NCI-H2081 (cell line): ENCODE data around the gene ANTXR1.

ENCODE experiments used
- DNase-seq, 2 experiments: peaks; one replicate each; lab custom pipeline; 2025; lab: John Stamatoyannopoulos, UW

ANTXR1 gene

GRCh38 chr2:69007169-69007568 is 5.8 kb upstream of the ANTXR1 start:
- DNase-seq, result no peak

- no peak for DNase-seq
These were observed 5.4 kb upstream of the ANTXR1 start for GRCh38 chr2:69007603-69008002.

GRCh38 chr2:69010437-69011194 is 2.4 kb upstream of the ANTXR1 start:
- DNase-seq, result no peak

GRCh38 chr2:69011611-69012157 is 1.3 kb upstream of the ANTXR1 start:
- no peak for DNase-seq

- peak; percentile 38 to 42 for DNase-seq
These were observed 453 bp upstream of the ANTXR1 start for GRCh38 chr2:69012310-69013141.

- DNase-seq, result no peak
These were observed 1.2 kb downstream of the ANTXR1 start for GRCh38 chr2:69013840-69014821.

- no peak for DNase-seq
These were observed 4.1 kb downstream of the ANTXR1 start for GRCh38 chr2:69017080-69017479.

- no peak for DNase-seq
These were observed 4.9 kb downstream of the ANTXR1 start for GRCh38 chr2:69017835-69018234.

- no peak for DNase-seq
These were observed 5.7 kb downstream of the ANTXR1 start for GRCh38 chr2:69018678-69019095.

- no peak for DNase-seq
These were observed 7.8 kb downstream of the ANTXR1 start for GRCh38 chr2:69020496-69021426.

GRCh38 chr2:69021727-69022126 is 8.7 kb downstream of the ANTXR1 start:
- no peak for DNase-seq

- DNase-seq, result no peak
These were observed 9.6 kb downstream of the ANTXR1 start for GRCh38 chr2:69022548-69022947.

- DNase-seq, result no peak
These were observed 10.3 kb downstream of the ANTXR1 start for GRCh38 chr2:69023236-69023635.

GRCh38 chr2:69026026-69026425 is 13.0 kb downstream of the ANTXR1 start:
- DNase-seq, result peak; percentile 43 to 59

GRCh38 chr2:69026691-69027459 is 13.9 kb downstream of the ANTXR1 start:
- DNase-seq, result no peak

- DNase-seq, result no peak
These were observed 17.9 kb downstream of the ANTXR1 start for GRCh38 chr2:69030800-69031428.

GRCh38 chr2:69031466-69031865 is 18.5 kb downstream of the ANTXR1 start:
- DNase-seq, result no peak

- DNase-seq, result no peak
These were observed 19.4 kb downstream of the ANTXR1 start for GRCh38 chr2:69032336-69032735.

- DNase-seq, result no peak
These were observed 20.6 kb downstream of the ANTXR1 start for GRCh38 chr2:69033461-69034095.
